GM23338 (cell line): ENCODE results near the gene IGF2R. TPM values are rescaled to one million over a fixed set of nuclear protein-coding genes. Genes with fewer than 3 reads are reported as not detected.

Experiments
- ATAC-seq: fragments of 200-7000 bp; cut with Tn5 transposase; 3 replicates; pipeline ENCODE4 v1.9.1; 2020
- DNase-seq: peaks from one replicate; pipeline ENCODE4 v3.0.0-alpha.2; 2015; ENCODE audit warnings: low spot score
- H2AFZ ChIP-seq: fragments of 200-600 bp; sonication (generic); 2 replicates; pipeline ENCODE4 v1.8.0; 2016; ENCODE audit warnings: antibody characterized with exemption, mild to moderate bottlenecking, moderate library complexity
- H3F3A ChIP-seq: fragments of 200-600 bp; sonication (generic); replicated peaks from 2 replicates; pipeline ENCODE4 v1.8.0; 2017; ENCODE audit warnings: antibody characterized with exemption, mixed run types, low read depth
- H3K27ac ChIP-seq: fragments of 200-600 bp; sonication (generic); 2 replicates; pipeline ENCODE4 v1.6.1; 2016; ENCODE audit warnings: low read depth
- H3K27me3 ChIP-seq: fragments of 200-600 bp; sonication (generic); 2 replicates; pipeline ENCODE4 v1.8.0; 2016; ENCODE audit warnings: mild to moderate bottlenecking, mixed run types, moderate library complexity; ENCODE audit not compliant: insufficient read depth
- H3K36me3 ChIP-seq: fragments of 200-600 bp; sonication (generic); 2 replicates; pipeline ENCODE4 v1.8.0; 2016; ENCODE audit warnings: mild to moderate bottlenecking; ENCODE audit not compliant: insufficient read depth
- H3K4me1 ChIP-seq: fragments of 200-600 bp; sonication (generic); 2 replicates; pipeline ENCODE4 v1.8.0; 2016; ENCODE audit warnings: mild to moderate bottlenecking, moderate library complexity; ENCODE audit not compliant: insufficient read depth
- H3K4me2 ChIP-seq: fragments of 200-600 bp; sonication (generic); 2 replicates; pipeline ENCODE4 v1.7.1; 2017; ENCODE audit warnings: mixed run types
- H3K4me3 ChIP-seq: fragments of 200-600 bp; sonication (generic); 2 replicates; pipeline ENCODE4 v1.6.1; 2016; ENCODE audit warnings: mixed run types
- H3K79me2 ChIP-seq: fragments of 200-600 bp; sonication (generic); replicated peaks from 2 replicates; pipeline ENCODE4 v1.8.0; 2017; ENCODE audit warnings: mild to moderate bottlenecking; ENCODE audit not compliant: insufficient read depth
- H3K9me2 ChIP-seq: fragments of 200-600 bp; sonication (generic); 2 replicates; pipeline ENCODE4 v1.8.0; 2017; ENCODE audit not compliant: insufficient read depth
- H4K20me1 ChIP-seq: fragments of 200-600 bp; sonication (generic); replicated peaks from 2 replicates; pipeline ENCODE4 v1.8.0; 2017; ENCODE audit warnings: mild to moderate bottlenecking; ENCODE audit not compliant: insufficient read depth
- H3K27ac Mint-ChIP-seq: 2 replicates; pipeline ENCODE4 v1.8.0; 2020; ENCODE audit warnings: inconsistent platforms, mild to moderate bottlenecking, moderate library complexity, mixed read lengths
- H3K27me3 Mint-ChIP-seq: 3 replicates; pipeline ENCODE4 v1.8.0; 2022; ENCODE audit warnings: low read depth, mild to moderate bottlenecking, moderate library complexity, mixed read lengths, inconsistent platforms; ENCODE audit not compliant: insufficient read depth, poor library complexity
- H3K36me3 Mint-ChIP-seq: 3 replicates; pipeline ENCODE4 v1.8.0; 2021; ENCODE audit warnings: low read depth, mild to moderate bottlenecking, inconsistent platforms, moderate library complexity, mixed read lengths
- H3K4me1 Mint-ChIP-seq: 3 replicates; pipeline ENCODE4 v1.8.0; 2020; ENCODE audit warnings: mild to moderate bottlenecking, inconsistent platforms, mixed read lengths
- H3K4me3 Mint-ChIP-seq: 3 replicates; pipeline ENCODE4 v1.8.0; 2021; ENCODE audit warnings: moderate library complexity, mild to moderate bottlenecking, inconsistent platforms, mixed read lengths
- H3K9me3 Mint-ChIP-seq: 3 replicates; pipeline ENCODE4 v1.8.0; 2020; ENCODE audit warnings: moderate library complexity, mild to moderate bottlenecking, inconsistent platforms, mixed read lengths
- CREB1 ChIP-seq: fragments of 250-450 bp; sonication (Bioruptor Pico); IDR thresholded peaks from 2 replicates; pipeline ENCODE4 v1.5.0; 2020; ENCODE audit warnings: low read depth, mild to moderate bottlenecking, moderate library complexity
- EZH2 ChIP-seq: fragments of 200-600 bp; sonication (generic); IDR thresholded peaks from one replicate; pipeline ENCODE4 v1.8.0; 2017; ENCODE audit warnings: antibody characterized with exemption, mild to moderate bottlenecking, low read depth; ENCODE audit not compliant: unreplicated experiment
- EZH2phosphoT487 ChIP-seq: fragments of 200-600 bp; sonication (generic); IDR thresholded peaks from one replicate; pipeline ENCODE4 v1.8.1; 2018; ENCODE audit warnings: antibody characterized with exemption; ENCODE audit not compliant: unreplicated experiment
- JUNB ChIP-seq: IDR thresholded peaks from one replicate; pipeline ENCODE4 v1.6.1; 2016; ENCODE audit warnings: antibody characterized with exemption; ENCODE audit not compliant: unreplicated experiment
- POLR2AphosphoS5 ChIP-seq: IDR thresholded peaks from 2 replicates; pipeline ENCODE4 v1.6.1; 2016; ENCODE audit warnings: antibody characterized with exemption, low read depth
- ZNF114 ChIP-seq: fragments of 250-450 bp; sonication (Bioruptor Pico); IDR thresholded peaks from 2 replicates; pipeline ENCODE4 v1.5.0; 2020; ENCODE audit warnings: mild to moderate bottlenecking, moderate library complexity
- polyA plus RNA-seq: library from polyadenylated mRNA; unstranded; fragments of >200 nt; fragmentation: Nextera tagmentation; extraction: Ambion mirVana; gene quantifications from 2 replicates; pipeline ENCODE4 v1.2.1, GENCODE V29; 2016
- total RNA-seq: library from RNA; depleted of rRNA; stranded (reverse); fragments of >200 nt; shearing (Covaris generic); gene quantifications from 2 replicates; pipeline ENCODE4 v1.2.3, GENCODE V29; 2014
- TF ChIP-seq, protein P1 (sequence below), 2 experiments: fragments of 200-600 bp in 1 of 2; sonication (generic) in 1 of 2; conservative IDR thresholded peaks; 2 replicates each; pipeline versions ENCODE4 v1.5.1 to v1.6.1; 2016 to 2017; ENCODE audit warnings: antibody characterized with exemption in 2 of 2, low read depth in 2 of 2, mild to moderate bottlenecking in 2 of 2, moderate library complexity in 1 of 2
- TF ChIP-seq, protein P2 (sequence below): fragments of 250-450 bp; sonication (Bioruptor Pico); IDR thresholded peaks from 2 replicates; pipeline ENCODE4 v1.5.0; 2020; ENCODE audit warnings: mild to moderate bottlenecking, moderate library complexity

IGF2R gene
- total and polyA plus RNA-seq, 2 experiments from 2014 or later, result 12.5 to 76.4 TPM

DNA sequence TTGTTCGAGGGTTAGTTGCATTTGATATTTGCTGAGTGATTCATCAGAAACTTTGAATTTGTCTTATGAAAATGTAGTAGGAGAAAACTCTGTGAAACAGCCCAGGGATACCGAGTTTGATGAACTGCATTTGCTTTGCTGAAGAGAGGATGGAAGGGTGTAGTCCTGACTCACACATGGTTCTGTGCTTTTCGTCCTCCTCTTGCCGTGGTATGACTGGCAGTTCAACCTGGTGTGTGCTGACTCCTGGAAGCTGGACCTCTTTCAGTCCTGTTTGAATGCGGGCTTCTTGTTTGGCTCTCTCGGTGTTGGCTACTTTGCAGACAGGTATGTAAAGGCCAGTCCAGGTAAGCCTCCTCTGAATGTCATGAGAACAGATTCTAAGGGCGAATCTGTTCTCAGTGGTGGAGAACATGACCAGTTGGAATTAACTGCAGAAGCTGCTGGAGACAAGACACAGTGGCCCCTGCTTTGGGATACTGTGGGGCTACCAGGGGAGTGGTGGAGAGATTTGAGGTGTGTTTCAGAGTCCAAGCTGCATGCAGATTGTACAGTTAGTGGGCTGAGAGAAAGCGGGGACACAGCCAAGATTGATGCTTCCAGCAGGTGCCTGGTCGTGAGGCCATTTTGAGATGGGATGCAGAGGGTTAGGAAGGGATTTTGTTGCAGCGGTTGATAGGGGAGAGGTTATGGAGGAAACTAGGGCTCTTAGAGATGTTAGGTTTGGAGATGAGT lies 161.2 kb downstream of the IGF2R start:
- Histone ChIP-seq H3K27ac (no peak overlapping the region), H3K4me2 (no peak overlapping the region), H3K36me3 (no peaks in the 10 kb centered on the region), H4K20me1 (no peaks in the 10 kb centered on the region), H3K9me2 (no peaks in the 10 kb centered on the region), H2AFZ (no peak overlapping the region), H3K27me3 (no peaks in the 10 kb centered on the region), H3K79me2 (no peaks in the 10 kb centered on the region), H3K4me1 (peaks cover 16% of the 10 kb centered on the region), H3K4me3 (no peak overlapping the region), H3F3A (no peaks in the 10 kb centered on the region)
- Mint-ChIP-seq H3K36me3 (no peaks in the 10 kb centered on the region; the same call in 2 of the 3 replicates), H3K9me3 (no peaks in the 10 kb centered on the region; the same call in 2 of the 3 replicates), H3K27ac (no peak overlapping the region), H3K4me1 (peaks cover 29% of the 10 kb centered on the region), H3K27me3 (peaks cover 10% of the 10 kb centered on the region), H3K4me3 (no peak overlapping the region)
- DNase-seq, result no peak
- ATAC-seq, result no peak
- TF ChIP-seq EZH2phosphoT487 (no peak), JUNB (no peak), POLR2AphosphoS5 (no peak), EZH2 (no peak), ZNF114 (CRISPR knock-in tag) (no peak)
- TF ChIP-seq, protein P1, sequence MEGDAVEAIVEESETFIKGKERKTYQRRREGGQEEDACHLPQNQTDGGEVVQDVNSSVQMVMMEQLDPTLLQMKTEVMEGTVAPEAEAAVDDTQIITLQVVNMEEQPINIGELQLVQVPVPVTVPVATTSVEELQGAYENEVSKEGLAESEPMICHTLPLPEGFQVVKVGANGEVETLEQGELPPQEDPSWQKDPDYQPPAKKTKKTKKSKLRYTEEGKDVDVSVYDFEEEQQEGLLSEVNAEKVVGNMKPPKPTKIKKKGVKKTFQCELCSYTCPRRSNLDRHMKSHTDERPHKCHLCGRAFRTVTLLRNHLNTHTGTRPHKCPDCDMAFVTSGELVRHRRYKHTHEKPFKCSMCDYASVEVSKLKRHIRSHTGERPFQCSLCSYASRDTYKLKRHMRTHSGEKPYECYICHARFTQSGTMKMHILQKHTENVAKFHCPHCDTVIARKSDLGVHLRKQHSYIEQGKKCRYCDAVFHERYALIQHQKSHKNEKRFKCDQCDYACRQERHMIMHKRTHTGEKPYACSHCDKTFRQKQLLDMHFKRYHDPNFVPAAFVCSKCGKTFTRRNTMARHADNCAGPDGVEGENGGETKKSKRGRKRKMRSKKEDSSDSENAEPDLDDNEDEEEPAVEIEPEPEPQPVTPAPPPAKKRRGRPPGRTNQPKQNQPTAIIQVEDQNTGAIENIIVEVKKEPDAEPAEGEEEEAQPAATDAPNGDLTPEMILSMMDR (conservative IDR thresholded peaks at IDR 0.05; ENCODE audit: low read depth in 2 of 2), result no peak

DNA sequence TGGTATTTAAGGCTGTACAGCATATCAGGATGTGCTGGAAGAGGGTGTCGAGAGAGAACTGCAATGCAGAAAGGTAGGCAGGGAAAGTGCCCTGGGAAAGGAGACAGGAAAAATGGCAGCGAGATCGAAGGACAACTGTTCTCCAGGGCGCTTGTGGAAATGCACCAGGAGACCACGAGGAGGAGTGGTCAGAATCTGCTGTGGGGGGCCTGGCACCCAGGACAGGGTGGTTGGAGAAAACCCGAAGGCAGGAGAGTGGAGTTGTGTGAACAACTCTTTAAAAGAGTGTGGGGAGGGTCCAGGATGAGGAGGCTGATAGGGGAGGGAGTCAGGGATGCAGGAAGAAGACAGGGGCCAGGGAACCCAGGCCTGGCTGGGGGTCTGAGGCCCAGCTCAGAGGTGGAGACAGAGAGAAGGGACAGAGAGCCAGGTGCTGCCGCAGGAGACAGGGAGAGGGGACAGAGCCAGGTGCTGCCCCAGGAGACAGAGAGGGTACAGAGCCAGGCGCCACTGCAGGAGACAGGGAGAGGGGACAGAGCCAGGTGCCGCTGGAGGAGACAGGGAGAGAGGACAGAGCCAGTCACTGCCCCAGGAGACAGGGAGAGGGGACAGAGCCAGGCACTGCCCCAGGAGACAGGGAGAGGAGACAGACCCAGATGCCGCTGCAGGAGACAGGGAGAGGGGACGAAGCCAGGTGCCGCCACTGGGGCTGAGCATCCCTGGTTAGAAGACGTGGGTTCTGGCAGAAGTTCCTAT lies 162.0 kb downstream of the IGF2R start:
- Histone ChIP-seq H3K9me2 (no peaks in the 10 kb centered on the region), H4K20me1 (no peaks in the 10 kb centered on the region), H3K27ac (no peak overlapping the region), H3K79me2 (no peaks in the 10 kb centered on the region), H3K4me3 (no peak overlapping the region), H3K27me3 (no peaks in the 10 kb centered on the region), H3F3A (no peaks in the 10 kb centered on the region), H3K36me3 (no peaks in the 10 kb centered on the region), H2AFZ (no peak overlapping the region), H3K4me1 (peaks cover 16% of the 10 kb centered on the region), H3K4me2 (no peak overlapping the region)
- peaks cover 14% of the 10 kb centered on the region for H3K27me3 Mint-ChIP-seq
- H3K27ac Mint-ChIP-seq, result no peak overlapping the region
- no peaks in the 10 kb centered on the region; the same call in 2 of the 3 replicates for H3K36me3 Mint-ChIP-seq
- H3K4me3 Mint-ChIP-seq, result no peak overlapping the region
- ATAC-seq, result no peak
- DNase-seq, result no peak
- no peaks in the 10 kb centered on the region; the same call in 2 of the 3 replicates for H3K9me3 Mint-ChIP-seq
- peaks cover 29% of the 10 kb centered on the region for H3K4me1 Mint-ChIP-seq
- TF ChIP-seq, protein P1 (conservative IDR thresholded peaks at IDR 0.05; ENCODE audit: low read depth in 2 of 2), result no peak
- TF ChIP-seq, protein P2, sequence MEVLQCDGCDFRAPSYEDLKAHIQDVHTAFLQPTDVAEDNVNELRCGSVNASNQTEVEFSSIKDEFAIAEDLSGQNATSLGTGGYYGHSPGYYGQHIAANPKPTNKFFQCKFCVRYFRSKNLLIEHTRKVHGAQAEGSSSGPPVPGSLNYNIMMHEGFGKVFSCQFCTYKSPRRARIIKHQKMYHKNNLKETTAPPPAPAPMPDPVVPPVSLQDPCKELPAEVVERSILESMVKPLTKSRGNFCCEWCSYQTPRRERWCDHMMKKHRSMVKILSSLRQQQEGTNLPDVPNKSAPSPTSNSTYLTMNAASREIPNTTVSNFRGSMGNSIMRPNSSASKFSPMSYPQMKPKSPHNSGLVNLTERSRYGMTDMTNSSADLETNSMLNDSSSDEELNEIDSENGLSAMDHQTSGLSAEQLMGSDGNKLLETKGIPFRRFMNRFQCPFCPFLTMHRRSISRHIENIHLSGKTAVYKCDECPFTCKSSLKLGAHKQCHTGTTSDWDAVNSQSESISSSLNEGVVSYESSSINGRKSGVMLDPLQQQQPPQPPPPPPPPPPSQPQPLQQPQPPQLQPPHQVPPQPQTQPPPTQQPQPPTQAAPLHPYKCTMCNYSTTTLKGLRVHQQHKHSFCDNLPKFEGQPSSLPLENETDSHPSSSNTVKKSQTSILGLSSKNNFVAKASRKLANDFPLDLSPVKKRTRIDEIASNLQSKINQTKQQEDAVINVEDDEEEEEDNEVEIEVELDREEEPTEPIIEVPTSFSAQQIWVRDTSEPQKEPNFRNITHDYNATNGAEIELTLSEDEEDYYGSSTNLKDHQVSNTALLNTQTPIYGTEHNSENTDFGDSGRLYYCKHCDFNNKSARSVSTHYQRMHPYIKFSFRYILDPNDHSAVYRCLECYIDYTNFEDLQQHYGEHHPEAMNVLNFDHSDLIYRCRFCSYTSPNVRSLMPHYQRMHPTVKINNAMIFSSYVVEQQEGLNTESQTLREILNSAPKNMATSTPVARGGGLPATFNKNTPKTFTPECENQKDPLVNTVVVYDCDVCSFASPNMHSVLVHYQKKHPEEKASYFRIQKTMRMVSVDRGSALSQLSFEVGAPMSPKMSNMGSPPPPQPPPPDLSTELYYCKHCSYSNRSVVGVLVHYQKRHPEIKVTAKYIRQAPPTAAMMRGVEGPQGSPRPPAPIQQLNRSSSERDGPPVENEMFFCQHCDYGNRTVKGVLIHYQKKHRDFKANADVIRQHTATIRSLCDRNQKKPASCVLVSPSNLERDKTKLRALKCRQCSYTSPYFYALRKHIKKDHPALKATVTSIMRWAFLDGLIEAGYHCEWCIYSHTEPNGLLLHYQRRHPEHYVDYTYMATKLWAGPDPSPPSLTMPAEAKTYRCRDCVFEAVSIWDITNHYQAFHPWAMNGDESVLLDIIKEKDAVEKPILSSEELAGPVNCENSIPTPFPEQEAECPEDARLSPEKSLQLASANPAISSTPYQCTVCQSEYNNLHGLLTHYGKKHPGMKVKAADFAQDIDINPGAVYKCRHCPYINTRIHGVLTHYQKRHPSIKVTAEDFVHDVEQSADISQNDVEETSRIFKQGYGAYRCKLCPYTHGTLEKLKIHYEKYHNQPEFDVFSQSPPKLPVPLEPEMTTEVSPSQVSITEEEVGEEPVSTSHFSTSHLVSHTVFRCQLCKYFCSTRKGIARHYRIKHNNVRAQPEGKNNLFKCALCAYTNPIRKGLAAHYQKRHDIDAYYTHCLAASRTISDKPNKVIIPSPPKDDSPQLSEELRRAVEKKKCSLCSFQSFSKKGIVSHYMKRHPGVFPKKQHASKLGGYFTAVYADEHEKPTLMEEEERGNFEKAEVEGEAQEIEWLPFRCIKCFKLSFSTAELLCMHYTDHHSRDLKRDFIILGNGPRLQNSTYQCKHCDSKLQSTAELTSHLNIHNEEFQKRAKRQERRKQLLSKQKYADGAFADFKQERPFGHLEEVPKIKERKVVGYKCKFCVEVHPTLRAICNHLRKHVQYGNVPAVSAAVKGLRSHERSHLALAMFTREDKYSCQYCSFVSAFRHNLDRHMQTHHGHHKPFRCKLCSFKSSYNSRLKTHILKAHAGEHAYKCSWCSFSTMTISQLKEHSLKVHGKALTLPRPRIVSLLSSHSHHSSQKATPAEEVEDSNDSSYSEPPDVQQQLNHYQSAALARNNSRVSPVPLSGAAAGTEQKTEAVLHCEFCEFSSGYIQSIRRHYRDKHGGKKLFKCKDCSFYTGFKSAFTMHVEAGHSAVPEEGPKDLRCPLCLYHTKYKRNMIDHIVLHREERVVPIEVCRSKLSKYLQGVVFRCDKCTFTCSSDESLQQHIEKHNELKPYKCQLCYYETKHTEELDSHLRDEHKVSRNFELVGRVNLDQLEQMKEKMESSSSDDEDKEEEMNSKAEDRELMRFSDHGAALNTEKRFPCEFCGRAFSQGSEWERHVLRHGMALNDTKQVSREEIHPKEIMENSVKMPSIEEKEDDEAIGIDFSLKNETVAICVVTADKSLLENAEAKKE (CRISPR knock-in tag), result no peak
- TF ChIP-seq CREB1 (CRISPR knock-in tag), result no peak
- no peak for TF ChIP-seq ZNF114 (CRISPR knock-in tag)
- TF ChIP-seq POLR2AphosphoS5, result no peak
